HepG2 (cell line): ENCODE measurements around the gene OTOP2. TPM values are rescaled to one million over a fixed set of nuclear protein-coding genes. Genes with fewer than 3 reads are reported as not detected.
A peak's percentile ranks its signal among the peaks of the same experiment; 100 is the strongest.

ENCODE experiments used
- ATM ChIP-seq: fragments of 450-650 bp; IDR thresholded peaks from 2 replicates; pipeline ENCODE4 v1.7.1; 2017; ENCODE audit warnings: mild to moderate bottlenecking, borderline replicate concordance
- CAMTA2 ChIP-seq: sonication (generic); formaldehyde crosslinking; IDR thresholded peaks from 2 replicates; pipeline ENCODE4 v1.4.0; 2020; ENCODE audit warnings: mild to moderate bottlenecking, missing genetic modification reagents, borderline replicate concordance
- EZH2 ChIP-seq: conservative IDR thresholded peaks from 2 replicates; pipeline ENCODE4 v1.6.1; 2012; ENCODE audit warnings: mild to moderate bottlenecking, low read depth, low read length, moderate library complexity
- HOMEZ ChIP-seq: IDR thresholded peaks from 2 replicates; pipeline ENCODE4 v1.6.1; 2016; ENCODE audit warnings: low read depth
- NFAT5 ChIP-seq: sonication (generic); formaldehyde crosslinking; IDR thresholded peaks from 2 replicates; pipeline ENCODE4 v1.4.0; 2020; ENCODE audit warnings: missing genetic modification reagents
- NFYC ChIP-seq: IDR thresholded peaks from 2 replicates; pipeline ENCODE4 v1.6.1; 2016; ENCODE audit warnings: missing genetic modification reagents, missing compliant biosample characterization
- NPAS2 ChIP-seq: sonication (generic); formaldehyde crosslinking; IDR thresholded peaks from 2 replicates; pipeline ENCODE4 v1.8.0; 2022; ENCODE audit warnings: mild to moderate bottlenecking, missing genetic modification reagents, borderline replicate concordance
- REPIN1 ChIP-seq: sonication (generic); formaldehyde crosslinking; IDR thresholded peaks from 2 replicates; pipeline ENCODE4 v1.8.0; 2022; ENCODE audit warnings: missing genetic modification reagents, low read depth, mild to moderate bottlenecking, borderline replicate concordance
- SKI ChIP-seq: fragments of 450-650 bp; IDR thresholded peaks from one replicate; pipeline ENCODE4 v1.6.1; 2018; ENCODE audit warnings: mild to moderate bottlenecking; ENCODE audit not compliant: partially characterized antibody
- SMAD3 ChIP-seq: sonication (generic); formaldehyde crosslinking; IDR thresholded peaks from 2 replicates; pipeline ENCODE4 v1.4.0; 2020; ENCODE audit warnings: missing genetic modification reagents
- SNAPC5 ChIP-seq: sonication (generic); formaldehyde crosslinking; IDR thresholded peaks from 2 replicates; pipeline ENCODE4 v1.8.1; 2023; ENCODE audit warnings: mild to moderate bottlenecking, missing genetic modification reagents, borderline replicate concordance
- SP140L ChIP-seq: sonication (generic); formaldehyde crosslinking; IDR thresholded peaks from 2 replicates; pipeline ENCODE4 v1.4.0; 2020; ENCODE audit warnings: missing genetic modification reagents, borderline replicate concordance
- SRSF1 ChIP-seq: fragments of 200-400 bp; formaldehyde crosslinking; optimal IDR thresholded peaks from 2 replicates; pipeline ENCODE3; 2017; ENCODE audit warnings: mild to moderate bottlenecking, low read depth, low read length, moderate library complexity
- SSRP1 ChIP-seq: IDR thresholded peaks from 2 replicates; pipeline ENCODE4 v1.6.1; 2016; ENCODE audit warnings: control low read depth
- SYNCRIP ChIP-seq: fragments of 200-400 bp; formaldehyde crosslinking; IDR thresholded peaks from 2 replicates; pipeline ENCODE4 v1.6.1; 2018; ENCODE audit warnings: mild to moderate bottlenecking, low read depth, low read length; ENCODE audit not compliant: insufficient read depth
- TEF ChIP-seq: sonication (generic); formaldehyde crosslinking; IDR thresholded peaks from 2 replicates; pipeline ENCODE4 v1.5.0; 2020; ENCODE audit warnings: missing genetic modification reagents
- TOPORS ChIP-seq: sonication (generic); formaldehyde crosslinking; IDR thresholded peaks from 2 replicates; pipeline ENCODE4 v1.8.0; 2023; ENCODE audit warnings: mild to moderate bottlenecking, missing genetic modification reagents
- ZFP36L1 ChIP-seq: sonication (generic); formaldehyde crosslinking; IDR thresholded peaks from 2 replicates; pipeline ENCODE4 v1.8.0; 2022; ENCODE audit warnings: mild to moderate bottlenecking, missing genetic modification reagents, moderate library complexity
- ZFYVE20 ChIP-seq: sonication (generic); formaldehyde crosslinking; IDR thresholded peaks from 2 replicates; pipeline ENCODE4 v1.8.0; 2023; ENCODE audit warnings: low read depth, mild to moderate bottlenecking, moderate library complexity, missing genetic modification reagents, borderline replicate concordance
- ZNF275 ChIP-seq: sonication (generic); formaldehyde crosslinking; IDR thresholded peaks from 2 replicates; pipeline ENCODE4 v1.8.0; 2022; ENCODE audit warnings: missing genetic modification reagents, mild to moderate bottlenecking, inconsistent platforms, borderline replicate concordance
- ZNF543 ChIP-seq: sonication (generic); formaldehyde crosslinking; IDR thresholded peaks from 2 replicates; pipeline ENCODE4 v1.4.0; 2020; ENCODE audit warnings: mild to moderate bottlenecking, missing genetic modification reagents
- polyA plus RNA-seq, 8 experiments: library from polyadenylated mRNA; depleted of rRNA in 3 of 8; stranded (reverse) in 7 of 8; unstranded in 1 of 8; fragments of >200 nt; fragmentation: Illumina TruSeq in 4 of 8; extraction: Trizol in 4 of 8; gene quantifications; 2 replicates each; pipeline versions ENCODE4 v1.2.1 to v1.2.3, GENCODE V29; 2011 to 2016; ENCODE audit warnings: low read depth in 4 of 8, missing spikeins in 1 of 8, mixed read lengths in 1 of 8; ENCODE audit not compliant: insufficient read depth in 1 of 8
- total RNA-seq, 5 experiments: library from RNA; depleted of rRNA; stranded (reverse); fragments of >200 nt; fragmentation: Illumina TruSeq; extraction: Trizol; gene quantifications; 2 replicates each; pipeline ENCODE4 v1.2.3, GENCODE V29; 2016; ENCODE audit warnings: low read depth in 1 of 5

The OTOP2 gene
- total and polyA plus RNA-seq, 2 of the 13 experiments (the other 11 are each of a cell fraction or from before 2014, with no cell fraction given) = not detected

- no peak for TF ChIP-seq ZNF543 (CRISPR knock-in tag)
- no peak for TF ChIP-seq NFAT5
- no peak for TF ChIP-seq SRSF1
- no peak for TF ChIP-seq SKI
- TF ChIP-seq ZFP36L1 (CRISPR knock-in tag) = no peak
- TF ChIP-seq ZNF275 (CRISPR knock-in tag) = no peak
- TF ChIP-seq EZH2 = peak; percentile 76; the same call in 1 of the 2 replicates
- TF ChIP-seq REPIN1 = no peak
- TF ChIP-seq TEF = no peak
- no peak for TF ChIP-seq ATM
- no peak for TF ChIP-seq SP140L (CRISPR knock-in tag)
- no peak for TF ChIP-seq SNAPC5 (CRISPR knock-in tag)
- TF ChIP-seq NFYC (CRISPR knock-in tag) = no peak
- TF ChIP-seq ZFYVE20 (CRISPR knock-in tag) = no peak
- TF ChIP-seq SSRP1 = no peak
- TF ChIP-seq SMAD3 = no peak
- TF ChIP-seq CAMTA2 = no peak
- TF ChIP-seq HOMEZ (CRISPR knock-in tag) = no peak
- TF ChIP-seq SYNCRIP = no peak
- no peak for TF ChIP-seq TOPORS (CRISPR knock-in tag)
- TF ChIP-seq NPAS2 (CRISPR knock-in tag) = no peak
Measured at GRCh38 chr17:74922694-74923537, 1.2 kb upstream of the OTOP2 start, which contains the start of gene USH1G (continued).
